HG03097 (cell line): ENCODE measurements around the gene RPS6KA3.

Experiments
- ATAC-seq: cut with Tn5 transposase; IDR thresholded peaks from one replicate; pipeline ENCODE4 v1.9.1; 2021; ENCODE audit not compliant: unreplicated experiment, low FRiP score

Gene RPS6KA3

GRCh38 chrX:20111271-20111670 is 155.4 kb downstream of the RPS6KA3 start:
- ATAC-seq, result no peak

GRCh38 chrX:20101934-20102581 is 164.7 kb downstream of the RPS6KA3 start:
- ATAC-seq, result no peak
